OCI-LY1 (cell line): ENCODE measurements around the gene PKNOX2.

Source experiments
- H2AFZ ChIP-seq: fragments of 200-600 bp; sonication (generic), shearing (Covaris generic); 2 replicates; pipeline ENCODE4 v1.6.0; 2014; ENCODE audit warnings: antibody characterized with exemption, mild to moderate bottlenecking, low read length
- H3F3A ChIP-seq: fragments of 200-600 bp; sonication (generic), shearing (Covaris generic); 2 replicates; pipeline ENCODE4 v1.6.0; 2014; ENCODE audit warnings: mild to moderate bottlenecking, antibody characterized with exemption, low read length, moderate library complexity; ENCODE audit not compliant: insufficient read depth
- H3K27ac ChIP-seq: fragments of 200-600 bp; sonication (generic); 2 replicates; pipeline ENCODE4 v1.5.1; 2014; ENCODE audit warnings: low read length, mixed run types, mild to moderate bottlenecking, low read depth; ENCODE audit not compliant: poor library complexity, severe bottlenecking
- H3K27me3 ChIP-seq: fragments of 200-600 bp; sonication (generic); 2 replicates; pipeline ENCODE4 v1.6.0; 2014; ENCODE audit warnings: antibody characterized with exemption, mild to moderate bottlenecking, low read length, moderate library complexity; ENCODE audit not compliant: insufficient read depth
- H3K36me3 ChIP-seq: fragments of 200-600 bp; sonication (generic); 2 replicates; pipeline ENCODE4 v1.6.1; 2014; ENCODE audit warnings: mild to moderate bottlenecking, antibody characterized with exemption, low read length, moderate library complexity, mixed read lengths; ENCODE audit not compliant: insufficient read depth
- H3K4me1 ChIP-seq: fragments of 200-600 bp; sonication (generic); 2 replicates; pipeline ENCODE4 v1.5.1; 2014; ENCODE audit warnings: mild to moderate bottlenecking, low read length, moderate library complexity; ENCODE audit not compliant: insufficient read depth, severe bottlenecking
- H3K4me2 ChIP-seq: fragments of 200-600 bp; sonication (generic), shearing (Covaris generic); 2 replicates; pipeline ENCODE4 v1.6.1; 2014; ENCODE audit warnings: low read length
- H3K4me3 ChIP-seq: fragments of 200-600 bp; sonication (generic); 2 replicates; pipeline ENCODE4 v1.5.1; 2014; ENCODE audit warnings: low read length, low read depth, mild to moderate bottlenecking, mixed read lengths; ENCODE audit not compliant: poor library complexity, severe bottlenecking
- H3K79me2 ChIP-seq: fragments of 200-600 bp; shearing (Covaris generic); 2 replicates; pipeline ENCODE4 v1.6.1; 2016; ENCODE audit warnings: mixed run types, low read length, mixed read lengths; ENCODE audit not compliant: insufficient read depth
- H3K9ac ChIP-seq: fragments of 200-600 bp; sonication (generic), shearing (Covaris generic); 2 replicates; pipeline ENCODE4 v1.6.1; 2014; ENCODE audit warnings: mild to moderate bottlenecking, low read length, mixed read lengths
- H3K9me2 ChIP-seq: fragments of 200-600 bp; sonication (generic), shearing (Covaris generic); 2 replicates; pipeline ENCODE4 v1.6.1; 2014; ENCODE audit warnings: low read depth, mild to moderate bottlenecking, low read length, mixed read lengths
- H3K9me3 ChIP-seq: fragments of 200-600 bp; shearing (Covaris generic); 2 replicates; pipeline ENCODE4 v1.6.1; 2014; ENCODE audit warnings: low read length, mixed read lengths
- H4K20me1 ChIP-seq: fragments of 200-600 bp; sonication (generic), shearing (Covaris generic); 2 replicates; pipeline ENCODE4 v1.6.0; 2016; ENCODE audit warnings: mild to moderate bottlenecking, low read length; ENCODE audit not compliant: insufficient read depth
- EZH2 ChIP-seq: fragments of 200-600 bp; sonication (generic), shearing (Covaris generic); IDR thresholded peaks from 2 replicates; pipeline ENCODE4 v1.8.0; 2017; ENCODE audit warnings: borderline replicate concordance, mixed run types, mild to moderate bottlenecking, antibody characterized with exemption, low read length, moderate library complexity, mixed read lengths
- TF ChIP-seq, protein P1 (sequence below): fragments of 200-600 bp; sonication (generic), shearing (Covaris generic); IDR thresholded peaks from 2 replicates; pipeline ENCODE4 v1.5.1; 2017; ENCODE audit warnings: mild to moderate bottlenecking, antibody characterized with exemption, low read length, moderate library complexity, mixed read lengths

Gene PKNOX2

DNA sequence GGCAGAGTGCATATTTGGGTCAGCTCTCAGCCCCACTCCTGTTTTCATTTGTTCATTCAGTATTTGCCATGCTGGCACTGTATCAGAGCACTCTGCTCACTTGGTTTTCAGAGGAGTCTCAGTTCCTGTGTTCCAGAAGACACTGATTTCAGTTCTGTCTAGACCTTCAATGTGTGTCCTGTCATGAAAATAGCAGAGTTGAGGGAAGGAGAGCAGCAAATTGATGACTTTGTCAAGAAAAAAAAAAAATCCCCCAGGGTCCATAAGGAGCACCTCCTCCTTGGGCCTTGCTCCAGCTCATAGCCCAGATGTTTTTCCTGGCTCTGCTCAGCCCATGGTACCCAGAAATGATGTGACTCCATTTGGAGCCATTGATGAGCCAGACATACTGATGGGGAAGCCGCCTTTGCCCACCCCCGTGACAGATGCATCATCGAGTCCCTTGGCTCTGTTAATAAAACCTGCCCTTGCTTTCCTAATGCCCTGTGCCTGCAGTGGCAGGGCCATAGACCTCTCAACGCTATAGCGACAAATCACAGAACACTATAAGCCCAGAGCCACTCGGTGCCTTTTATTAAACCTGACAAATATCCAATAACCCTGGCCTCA, 107.0 kb downstream of the PKNOX2 start:
- H3K4me2 ChIP-seq, result no peak overlapping the region
- H3K4me3 ChIP-seq, result no peak overlapping the region
- H3F3A ChIP-seq, result no peaks in the 10 kb centered on the region
- no peak overlapping the region for H3K9ac ChIP-seq
- no peak for TF ChIP-seq EZH2
- TF ChIP-seq, protein P1, sequence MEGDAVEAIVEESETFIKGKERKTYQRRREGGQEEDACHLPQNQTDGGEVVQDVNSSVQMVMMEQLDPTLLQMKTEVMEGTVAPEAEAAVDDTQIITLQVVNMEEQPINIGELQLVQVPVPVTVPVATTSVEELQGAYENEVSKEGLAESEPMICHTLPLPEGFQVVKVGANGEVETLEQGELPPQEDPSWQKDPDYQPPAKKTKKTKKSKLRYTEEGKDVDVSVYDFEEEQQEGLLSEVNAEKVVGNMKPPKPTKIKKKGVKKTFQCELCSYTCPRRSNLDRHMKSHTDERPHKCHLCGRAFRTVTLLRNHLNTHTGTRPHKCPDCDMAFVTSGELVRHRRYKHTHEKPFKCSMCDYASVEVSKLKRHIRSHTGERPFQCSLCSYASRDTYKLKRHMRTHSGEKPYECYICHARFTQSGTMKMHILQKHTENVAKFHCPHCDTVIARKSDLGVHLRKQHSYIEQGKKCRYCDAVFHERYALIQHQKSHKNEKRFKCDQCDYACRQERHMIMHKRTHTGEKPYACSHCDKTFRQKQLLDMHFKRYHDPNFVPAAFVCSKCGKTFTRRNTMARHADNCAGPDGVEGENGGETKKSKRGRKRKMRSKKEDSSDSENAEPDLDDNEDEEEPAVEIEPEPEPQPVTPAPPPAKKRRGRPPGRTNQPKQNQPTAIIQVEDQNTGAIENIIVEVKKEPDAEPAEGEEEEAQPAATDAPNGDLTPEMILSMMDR, result no peak
- H3K79me2 ChIP-seq, result no peaks in the 10 kb centered on the region
- H3K4me1 ChIP-seq, result no peaks in the 10 kb centered on the region
- no peaks in the 10 kb centered on the region for H3K36me3 ChIP-seq
- H3K9me2 ChIP-seq, result no peaks in the 10 kb centered on the region
- no peaks in the 10 kb centered on the region for H4K20me1 ChIP-seq
- H3K27me3 ChIP-seq, result no peaks in the 10 kb centered on the region
- no peaks in the 10 kb centered on the region for H3K9me3 ChIP-seq
- H3K27ac ChIP-seq, result no peak overlapping the region
- no peak overlapping the region for H2AFZ ChIP-seq

DNA sequence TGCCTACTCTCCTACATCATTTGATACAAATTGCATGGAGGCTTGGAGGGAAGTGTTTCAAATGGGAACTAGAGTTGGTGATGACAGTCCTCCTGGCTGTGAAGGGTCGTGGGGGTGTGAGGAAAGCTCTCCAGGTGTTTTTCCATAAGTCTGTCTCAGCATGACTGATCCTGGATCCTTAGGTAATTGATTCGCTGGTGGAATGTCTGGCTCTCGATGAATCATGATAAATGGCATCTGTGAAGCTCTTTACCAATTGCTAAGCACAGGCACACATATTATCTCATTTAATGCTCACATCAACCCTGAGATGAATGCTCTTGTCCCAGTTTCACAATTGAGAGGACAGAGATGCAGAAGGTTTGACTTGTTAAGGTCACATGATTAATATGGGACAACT, 107.5 kb downstream of the PKNOX2 start:
- no peaks in the 10 kb centered on the region for H3K9me3 ChIP-seq
- H3K9ac ChIP-seq, result no peak overlapping the region
- no peak overlapping the region for H3K4me3 ChIP-seq
- H2AFZ ChIP-seq, result no peak overlapping the region
- H3K27me3 ChIP-seq, result no peaks in the 10 kb centered on the region
- H3K27ac ChIP-seq, result no peak overlapping the region
- H3K4me2 ChIP-seq, result no peak overlapping the region
- no peak for TF ChIP-seq EZH2
- TF ChIP-seq, protein P1, result no peak
- no peaks in the 10 kb centered on the region for H3K36me3 ChIP-seq
- H4K20me1 ChIP-seq, result no peaks in the 10 kb centered on the region
- H3K79me2 ChIP-seq, result no peaks in the 10 kb centered on the region
- H3F3A ChIP-seq, result no peaks in the 10 kb centered on the region
- no peaks in the 10 kb centered on the region for H3K4me1 ChIP-seq
- no peaks in the 10 kb centered on the region for H3K9me2 ChIP-seq

DNA sequence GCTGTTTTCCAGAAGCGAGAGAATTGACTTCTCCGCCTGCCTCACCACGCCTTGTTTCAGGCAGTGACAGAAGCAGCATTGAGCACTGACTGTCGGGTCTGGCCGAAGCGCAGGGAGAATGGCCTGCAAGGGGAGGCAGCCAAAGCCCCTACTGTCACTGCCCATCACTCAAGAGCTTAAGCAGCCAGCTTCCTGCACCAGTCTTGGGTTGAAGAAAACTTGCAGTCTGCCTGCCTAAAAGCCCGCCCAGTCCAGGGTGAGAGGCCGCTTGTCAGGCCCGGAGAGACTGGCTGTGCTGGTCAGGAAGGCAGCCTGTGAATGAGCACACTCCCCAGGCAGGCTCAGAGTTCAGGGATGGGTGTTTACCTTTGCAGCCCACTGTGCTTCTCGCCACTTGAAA, 108.3 kb downstream of the PKNOX2 start:
- Histone ChIP-seq H3K9me3 (no peaks in the 10 kb centered on the region), H3K9me2 (no peaks in the 10 kb centered on the region), H2AFZ (no peak overlapping the region), H3K79me2 (no peaks in the 10 kb centered on the region), H3K27ac (no peak overlapping the region), H3K9ac (no peak overlapping the region), H3K36me3 (no peaks in the 10 kb centered on the region), H3K4me3 (no peak overlapping the region), H3K4me1 (no peaks in the 10 kb centered on the region), H4K20me1 (no peaks in the 10 kb centered on the region), H3K4me2 (no peak overlapping the region), H3F3A (no peaks in the 10 kb centered on the region), H3K27me3 (no peaks in the 10 kb centered on the region)
- TF ChIP-seq, protein P1, result no peak
- TF ChIP-seq EZH2, result no peak
